Measurements from ENCODE around the gene LHB.

The LHB gene

GRCh38 chr19:49004133-49004532 is 12.8 kb downstream of the LHB start:
- no peak for TF ChIP-seq CTCF (IDR thresholded peaks at IDR 0.05; ENCODE audit: low read depth, low read length)

GRCh38 chr19:48999481-49000325 is 17.2 kb downstream of the LHB start:
- peak; percentile 72 for TF ChIP-seq CTCF (IDR thresholded peaks at IDR 0.05; ENCODE audit: low read depth, low read length)
- H3K4me3 ChIP-seq (ENCODE audit: low read depth, low read length): no peak overlapping the region

More at GRCh38 chr19:49004133-49004532, 12.8 kb downstream of the LHB start:
- no peak overlapping the region for H3K4me3 ChIP-seq (ENCODE audit: low read depth, low read length)

GRCh38 chr19:48997972-48998371 is 18.9 kb downstream of the LHB start:
- no peak overlapping the region for H3K4me3 ChIP-seq (ENCODE audit: low read depth, low read length)
- peak; percentile 73 for TF ChIP-seq CTCF (IDR thresholded peaks at IDR 0.05; ENCODE audit: low read depth, low read length)

GRCh38 chr19:48994035-48994386 is 22.9 kb downstream of the LHB start:
- H3K4me3 ChIP-seq (ENCODE audit: low read depth, low read length): peak overlapping the region; percentile 97

GRCh38 chr19:48993175-48994034 is 23.5 kb downstream of the LHB start, which contains the start of the genes GYS1 and RUVBL2:
GYS1 (minus strand) TSS chr19:48993309; CDS start chr19:48993112, 197 bp downstream.
RUVBL2 (plus strand) TSS chr19:48993887; CDS start chr19:48993912, 25 bp downstream.
- peak; percentile 67 for TF ChIP-seq CTCF (IDR thresholded peaks at IDR 0.05; ENCODE audit: low read depth, low read length)
- H3K4me3 ChIP-seq (ENCODE audit: low read depth, low read length): peak within 1 kb of the TSS; percentile 97

More at GRCh38 chr19:48994035-48994386, 22.9 kb downstream of the LHB start:
- TF ChIP-seq CTCF (IDR thresholded peaks at IDR 0.05; ENCODE audit: low read depth, low read length): no peak

GRCh38 chr19:48992581-48993174 is 24.2 kb downstream of the LHB start:
- no peak for TF ChIP-seq CTCF (IDR thresholded peaks at IDR 0.05; ENCODE audit: low read depth, low read length)
- peak overlapping the region; percentile 97 for H3K4me3 ChIP-seq (ENCODE audit: low read depth, low read length)

Data from WI38 (cell line).